GM21367 (cell line): ENCODE measurements around the gene XPR1.

Experiments
- ATAC-seq: cut with Tn5 transposase; IDR thresholded peaks from one replicate; pipeline ENCODE4 v1.9.1; 2021; ENCODE audit not compliant: unreplicated experiment

The XPR1 gene

DNA sequence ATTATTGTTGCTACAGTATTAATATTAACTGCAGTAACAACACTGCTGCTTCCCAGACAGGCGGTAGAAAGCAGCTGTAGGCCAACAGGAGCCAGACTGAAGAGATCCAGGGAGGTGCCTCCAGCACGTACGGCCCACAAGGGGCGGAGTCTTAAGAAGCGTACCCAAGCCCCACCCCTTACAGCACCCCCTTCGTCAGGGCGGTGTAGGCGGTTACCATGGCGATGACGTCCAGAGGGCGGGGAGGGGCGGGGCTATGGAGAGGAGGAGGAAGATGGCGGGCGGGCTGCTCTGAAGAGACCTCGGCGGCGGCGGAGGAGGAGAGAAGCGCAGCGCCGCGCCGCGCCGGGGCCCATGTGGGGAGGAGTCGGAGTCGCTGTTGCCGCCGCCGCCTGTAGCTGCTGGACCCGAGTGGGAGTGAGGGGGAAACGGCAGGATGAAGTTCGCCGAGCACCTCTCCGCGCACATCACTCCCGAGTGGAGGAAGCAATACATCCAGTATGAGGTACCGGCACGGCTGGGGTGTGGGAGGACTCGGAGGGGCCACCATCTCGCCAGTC lies at the start of gene XPR1:
XPR1 (plus strand) TSS at position 257 of the 560 bp plus-strand sequence; CDS start at position 437, 180 bp downstream.
- ATAC-seq = peak; percentile 97

- no peak for ATAC-seq
Observed at GRCh38 chr1:180584869-180585268, 47.0 kb upstream of the XPR1 start.

- ATAC-seq = no peak
Observed at GRCh38 chr1:180585994-180586359, 45.8 kb upstream of the XPR1 start.

DNA sequence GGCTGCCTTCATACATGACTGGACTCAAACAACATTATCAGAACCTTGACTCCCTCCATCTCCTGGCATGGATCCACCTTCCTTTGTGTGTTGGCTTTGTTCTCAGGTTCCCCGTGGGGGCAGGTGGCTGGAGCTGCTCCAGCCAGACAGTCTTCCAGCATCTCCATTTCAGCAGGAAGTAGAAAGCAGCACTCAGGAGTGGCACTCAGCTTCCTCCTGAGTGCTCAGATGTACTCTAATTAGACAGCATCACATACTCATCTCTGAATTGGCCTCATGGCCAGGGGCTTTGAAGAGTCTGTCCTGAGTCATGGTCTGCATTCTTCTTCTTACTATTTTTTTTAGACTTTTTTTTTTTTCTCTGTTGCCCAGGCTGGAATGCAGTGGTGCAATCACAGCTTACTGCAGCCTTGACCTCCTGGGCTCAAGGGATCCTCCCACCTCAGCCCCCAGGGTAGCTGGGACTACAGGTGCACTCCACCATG lies 45.1 kb upstream of the XPR1 start:
- no peak for ATAC-seq

GRCh38 chr1:180588121-180588520 lies 43.7 kb upstream of the XPR1 start:
- ATAC-seq = no peak

DNA sequence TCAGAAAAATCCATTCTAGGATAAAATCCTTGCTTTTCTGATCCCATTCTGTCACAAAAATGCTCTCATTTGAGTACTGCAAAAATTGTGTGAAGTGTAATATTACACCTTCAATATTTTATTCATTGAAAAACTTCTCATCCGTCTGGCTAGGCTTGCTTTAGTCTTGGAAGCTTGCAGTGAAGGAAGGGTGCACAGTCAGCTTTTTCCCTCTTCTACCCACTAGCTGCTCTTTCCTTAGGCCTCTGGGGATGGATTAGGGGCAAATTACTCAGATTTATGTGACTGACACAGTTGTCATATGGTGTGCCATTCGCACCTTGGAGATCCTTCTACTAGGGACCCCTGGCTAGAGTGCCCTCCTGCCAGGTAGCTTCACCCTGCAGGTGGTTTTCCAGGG lies 40.9 kb upstream of the XPR1 start:
- ATAC-seq = no peak

- ATAC-seq = no peak
Observed at GRCh38 chr1:180593382-180593781, 38.4 kb upstream of the XPR1 start.

- ATAC-seq = no peak
Observed at GRCh38 chr1:180594723-180595122, 37.1 kb upstream of the XPR1 start.

DNA sequence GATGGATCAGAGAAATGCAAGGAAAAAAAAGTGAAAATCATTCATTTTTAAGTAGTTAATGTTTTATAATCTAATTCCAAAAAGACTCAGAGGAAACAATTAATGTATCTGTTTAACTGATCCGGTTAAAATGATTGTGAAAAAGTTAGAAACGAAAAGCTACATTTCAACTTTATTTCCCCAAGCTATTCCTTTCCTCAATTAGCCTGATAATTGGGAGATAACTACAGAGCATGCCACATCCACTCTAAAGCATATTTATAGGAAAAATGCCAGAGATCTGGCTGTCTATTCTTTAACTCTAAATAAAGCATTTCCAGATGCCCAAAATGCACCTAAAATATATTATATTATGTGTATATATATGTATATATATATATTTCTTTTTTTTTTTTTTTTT lies 35.9 kb upstream of the XPR1 start:
- ATAC-seq = no peak

- no peak for ATAC-seq
Observed at GRCh38 chr1:180597520-180597919, 34.3 kb upstream of the XPR1 start.

- ATAC-seq = no peak
Observed at GRCh38 chr1:180598333-180598974, 33.4 kb upstream of the XPR1 start.

DNA sequence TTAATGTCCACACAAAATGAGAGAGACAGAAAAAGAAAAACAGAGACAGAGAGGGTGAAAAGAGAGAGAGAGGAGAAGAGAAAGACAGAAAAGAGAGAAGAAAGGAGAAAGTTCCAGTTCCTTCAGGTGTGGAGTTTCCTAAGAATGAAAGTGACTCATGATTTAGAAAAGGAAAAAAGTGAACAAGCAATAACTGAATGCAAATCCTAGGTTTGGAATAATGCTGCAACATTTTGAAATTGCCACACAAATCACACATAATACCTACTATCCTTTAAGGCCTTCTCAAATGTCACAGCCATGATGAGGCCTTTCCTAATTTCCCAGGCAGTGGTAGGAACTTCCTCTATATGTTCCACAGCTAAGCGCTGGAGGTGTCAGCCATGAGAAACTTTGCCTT lies 31.5 kb upstream of the XPR1 start:
- ATAC-seq = no peak

DNA sequence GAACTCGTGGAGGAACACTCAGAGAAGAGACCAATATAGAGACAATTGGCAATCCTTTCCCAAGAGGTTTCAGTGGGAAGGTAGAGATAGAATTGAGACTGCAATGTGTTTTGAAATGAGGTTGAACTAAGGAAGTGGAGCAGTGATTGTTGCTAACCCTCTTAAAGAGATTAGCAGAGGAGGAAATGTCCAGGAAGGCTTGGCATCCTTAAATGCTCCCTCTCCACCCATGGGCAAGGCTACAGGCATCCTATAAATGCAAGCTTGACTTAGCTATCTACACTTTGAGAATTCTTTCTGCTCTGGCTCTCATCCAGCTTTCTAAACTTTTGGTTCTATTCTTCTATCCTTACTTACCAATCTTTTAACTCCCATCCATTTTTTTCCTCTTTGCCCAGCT lies 30.3 kb upstream of the XPR1 start:
- ATAC-seq = no peak

- ATAC-seq = no peak
Observed at GRCh38 chr1:180603223-180603849, 28.5 kb upstream of the XPR1 start.

- ATAC-seq = no peak
Observed at GRCh38 chr1:180603850-180604226, 28.0 kb upstream of the XPR1 start.

DNA sequence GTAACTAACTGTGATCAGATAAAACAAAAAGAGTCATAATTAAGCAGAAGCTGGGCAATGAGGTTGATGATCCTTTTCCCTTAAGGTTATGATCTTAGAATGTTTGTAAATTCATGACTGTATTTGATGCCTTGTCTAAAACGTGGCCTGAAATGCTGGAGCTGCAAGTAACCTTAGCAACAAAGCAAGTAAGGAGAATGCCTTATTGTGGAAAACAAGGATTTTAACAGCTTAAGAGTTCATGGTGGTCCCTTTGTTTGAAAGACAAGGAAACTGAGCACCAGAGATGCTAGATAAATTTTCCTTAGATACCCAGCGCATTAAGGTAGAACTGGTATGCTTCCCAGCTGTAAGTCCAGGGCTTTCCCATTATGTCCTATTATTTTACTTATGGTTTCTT lies 25.7 kb upstream of the XPR1 start:
- ATAC-seq = no peak

DNA sequence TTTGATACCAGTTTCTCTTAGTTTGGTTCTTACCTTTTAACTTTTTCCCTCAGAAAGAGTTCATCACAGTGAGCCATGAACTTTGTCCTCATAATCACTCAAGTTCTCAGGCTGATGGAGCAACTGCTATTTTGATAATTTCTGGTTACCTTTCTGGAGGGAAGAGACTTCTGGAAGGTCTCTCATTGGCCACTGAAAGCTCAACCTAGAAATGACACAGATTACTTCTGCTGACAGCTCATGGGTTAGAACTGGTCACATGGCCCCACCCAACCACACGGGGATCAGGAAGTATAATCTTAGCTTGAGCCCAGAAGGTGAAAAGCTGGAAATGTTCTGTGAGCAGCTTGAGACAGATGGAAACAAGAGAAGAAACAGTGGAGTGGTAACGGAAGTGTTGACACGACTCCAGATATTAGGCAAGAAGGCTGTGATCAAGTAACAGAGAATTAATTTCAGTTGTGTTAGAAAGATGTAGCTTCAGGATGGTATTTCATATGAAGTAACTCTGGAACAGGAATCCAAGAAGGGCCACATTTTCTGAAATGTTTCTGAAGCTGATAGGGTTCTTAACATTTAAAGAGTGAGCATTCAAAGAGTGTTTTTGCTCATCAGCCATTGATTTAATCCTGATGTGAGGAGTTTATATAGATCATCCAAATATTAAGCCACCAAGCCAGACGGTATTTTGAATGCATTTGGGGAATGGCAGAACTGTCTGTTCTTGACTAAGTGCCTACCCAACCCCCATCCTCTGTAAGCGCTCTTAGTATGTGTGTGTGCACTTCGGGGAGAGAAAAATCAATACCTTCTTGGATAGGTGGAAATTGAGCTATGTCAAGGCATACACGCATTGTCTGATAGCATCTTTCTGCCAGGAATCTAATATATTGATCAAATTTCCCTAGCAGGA lies 21.9 kb upstream of the XPR1 start:
- no peak for ATAC-seq

DNA sequence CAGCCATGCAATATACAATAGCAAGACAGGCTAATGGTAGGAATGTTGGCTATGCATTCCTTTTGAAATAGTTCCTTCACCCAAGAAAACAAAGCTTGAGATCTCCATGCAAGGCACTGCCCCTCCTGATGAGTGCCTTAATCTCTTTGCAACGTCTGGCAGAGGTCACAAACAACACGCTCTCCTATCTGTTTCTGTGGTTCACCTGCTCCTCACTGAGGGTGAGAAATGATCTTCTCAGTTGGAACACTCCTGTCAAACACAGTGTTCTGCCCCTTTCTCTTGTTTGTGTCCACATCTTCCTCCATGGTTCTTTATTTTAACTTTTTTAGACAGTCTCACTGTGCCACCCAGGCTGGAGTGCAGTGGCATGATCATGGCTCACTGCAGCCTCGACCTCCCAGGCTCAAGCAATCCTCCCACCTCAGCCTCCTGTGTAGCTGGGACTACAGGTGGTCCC lies 21.2 kb upstream of the XPR1 start:
- ATAC-seq = no peak

DNA sequence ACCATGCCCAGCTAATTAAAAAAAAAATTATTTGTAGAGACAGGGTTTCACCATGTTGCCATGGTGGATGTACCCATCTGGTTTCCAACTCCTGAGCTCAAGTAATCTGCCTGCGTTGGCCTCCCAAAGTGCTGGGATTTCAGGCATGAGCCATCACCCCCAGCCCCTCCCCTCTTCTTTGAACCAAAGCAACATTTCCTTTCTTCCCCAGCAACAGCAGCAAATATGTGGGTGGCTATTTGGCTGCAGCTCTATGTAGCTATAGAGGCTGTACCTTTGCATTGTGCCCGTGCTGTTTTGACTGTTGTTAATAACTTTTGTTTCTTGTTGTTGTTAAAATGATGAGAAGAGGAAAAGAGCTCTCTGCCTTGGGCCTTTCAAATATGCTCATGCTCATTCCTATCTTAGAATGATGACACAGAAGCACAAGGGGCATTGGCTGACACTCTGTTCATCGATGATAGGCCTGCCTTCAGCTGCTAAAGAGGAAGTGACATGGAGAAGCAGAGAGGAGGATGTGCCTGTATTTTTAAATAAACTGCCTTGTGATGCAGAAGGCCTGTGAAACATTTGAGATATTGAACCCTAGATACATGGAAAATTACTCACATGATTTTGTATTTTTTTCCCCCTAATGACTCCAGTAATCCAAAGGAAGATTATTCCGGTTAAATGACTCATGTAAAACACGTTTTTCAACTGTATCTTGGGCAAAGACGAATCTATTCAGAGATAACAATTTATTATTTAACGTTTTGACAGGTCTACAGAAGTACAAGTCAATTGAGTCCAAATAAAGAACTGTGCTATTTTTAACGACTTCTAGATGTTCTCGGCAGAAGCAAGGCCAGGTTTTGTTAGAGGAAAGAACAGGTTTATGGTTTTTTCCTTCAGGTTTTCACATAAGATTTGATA lies 20.5 kb upstream of the XPR1 start:
- ATAC-seq = no peak

- no peak for ATAC-seq
Observed at GRCh38 chr1:180612632-180613031, 19.2 kb upstream of the XPR1 start.
